Adipose tissue (tissue), 3 donors: ENCODE measurements around the gene FOXN3. TPM values are rescaled to one million over a fixed set of nuclear protein-coding genes. Genes with fewer than 3 reads are reported as not detected.
"Not testable (repeated sequence)": the region's sequence is repeated elsewhere in the genome, so short reads cannot be mapped to it uniquely, and the experiment has no call there.

Experiments
- H3K27ac ChIP-seq: one replicate; pipeline ENCODE4 v1.5.1; 2013; ENCODE audit warnings: low read depth, low read length
- WGBS, 3 donors: extraction: QIAGEN DNeasy Blood & Tissue Kit; methylation state at CpG; one replicate each; pipeline ENCODE4 v1.1.7; 2013; 5-methylcytosine and 5-hydroxymethylcytosine counted together
- polyA plus RNA-seq, 3 donors: library from polyadenylated mRNA; stranded (reverse); fragments of 200-250 nt; gene quantifications; one replicate each; pipeline ENCODE4 v1.2.3, GENCODE V29; 2013
- donor health status: healthy with polysubstance abuse.
- donor health status: Bipolar disorder and iron deficiency.
- donor health status: healthy.

Gene FOXN3
- polyA plus RNA-seq, 3 donors, result 9.6 to 50.8 (median 50.2) TPM

DNA sequence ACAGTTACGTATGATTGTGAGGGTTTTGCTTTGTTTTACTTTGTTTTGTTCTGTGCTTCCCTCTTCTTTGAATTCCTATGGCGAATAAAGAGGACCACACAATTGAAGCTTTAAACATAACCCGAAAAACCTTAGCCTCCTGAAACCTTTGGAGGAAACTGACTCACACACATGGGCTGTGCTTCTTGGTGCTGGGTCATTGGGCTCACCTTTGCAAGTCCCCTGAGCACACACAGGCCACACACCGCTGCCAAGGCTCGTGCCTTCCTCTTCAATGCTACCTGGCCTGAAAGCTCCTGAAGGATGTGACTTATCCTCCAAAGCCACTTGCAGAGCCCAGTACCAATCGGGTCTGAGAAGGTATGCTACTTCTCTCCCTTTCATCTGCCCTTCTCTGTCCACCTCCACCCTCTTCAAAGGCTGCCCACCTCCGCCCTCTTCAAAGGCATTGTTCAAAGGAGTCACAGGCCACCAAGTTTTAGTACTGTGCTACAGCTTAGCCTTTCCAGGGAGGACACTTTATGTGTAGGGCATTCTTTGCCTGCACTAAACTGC lies 114.6 kb downstream of the FOXN3 start:
- WGBS, 3 donors, result 90 to 95% (median 91%) methylated on average over 7 of the region's 7 CpGs
- no peak overlapping the region for H3K27ac ChIP-seq

DNA sequence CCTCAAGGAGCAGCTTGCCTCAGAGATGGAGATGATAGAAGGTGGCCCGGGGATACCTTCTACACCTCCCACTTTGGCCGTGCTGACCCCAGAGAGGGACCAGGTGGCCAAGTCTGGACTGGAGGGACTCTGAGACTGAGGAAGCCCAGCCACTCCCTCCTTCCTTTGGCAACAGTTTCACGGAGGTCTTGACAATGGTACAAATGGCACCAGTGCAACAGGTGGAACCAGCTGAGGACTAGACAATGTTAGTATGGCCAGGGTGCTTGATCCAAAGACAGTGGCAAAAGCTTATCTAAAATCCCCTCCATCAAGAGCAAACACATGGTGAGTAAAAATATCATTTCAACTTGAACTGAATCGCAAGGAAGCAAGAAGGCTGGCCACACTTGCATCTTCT lies 117.4 kb downstream of the FOXN3 start:
- WGBS, 3 donors, result 90 to 96% (median 92%) methylated on average over 4 of the region's 4 CpGs
- no peak overlapping the region for H3K27ac ChIP-seq

DNA sequence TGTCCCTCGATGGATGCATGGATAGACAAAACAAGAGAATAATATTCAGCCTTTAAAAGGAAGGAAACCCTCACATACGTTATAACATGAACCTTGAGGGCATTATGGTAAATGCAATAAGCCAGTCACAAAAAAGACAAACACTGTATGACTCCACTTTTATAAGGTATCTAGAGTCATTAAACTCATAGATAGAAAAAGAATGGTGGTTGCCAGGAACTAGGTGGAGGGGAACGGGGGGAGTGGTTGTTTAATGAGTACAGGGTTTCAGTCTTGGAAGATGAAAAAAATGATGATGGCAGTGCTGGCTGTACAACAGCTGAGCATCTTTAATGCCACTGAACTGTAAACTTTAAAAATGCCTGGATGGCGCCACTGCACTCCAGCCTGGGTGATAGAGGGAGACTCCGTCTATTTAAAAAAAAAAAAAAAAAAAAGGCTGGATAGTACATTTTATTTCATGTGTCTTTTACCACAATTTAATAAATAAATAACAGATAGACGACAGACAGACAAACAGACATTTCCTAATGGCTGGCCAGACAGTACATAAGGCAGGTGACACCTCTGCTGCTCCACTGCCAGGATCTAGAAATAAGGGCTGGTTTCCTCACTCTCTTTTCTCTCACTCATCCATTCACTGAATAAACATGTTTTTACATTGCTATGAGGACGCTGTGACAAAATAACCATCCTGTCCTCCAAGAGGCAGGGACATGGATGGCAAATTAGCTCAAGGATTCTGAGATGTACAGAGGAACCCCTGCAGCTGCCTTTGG lies 118.8 kb downstream of the FOXN3 start:
- 92 to 96% (median 93%) methylated on average over 7 of the region's 7 CpGs for WGBS, 3 donors
- H3K27ac ChIP-seq, result no peak overlapping the region

DNA sequence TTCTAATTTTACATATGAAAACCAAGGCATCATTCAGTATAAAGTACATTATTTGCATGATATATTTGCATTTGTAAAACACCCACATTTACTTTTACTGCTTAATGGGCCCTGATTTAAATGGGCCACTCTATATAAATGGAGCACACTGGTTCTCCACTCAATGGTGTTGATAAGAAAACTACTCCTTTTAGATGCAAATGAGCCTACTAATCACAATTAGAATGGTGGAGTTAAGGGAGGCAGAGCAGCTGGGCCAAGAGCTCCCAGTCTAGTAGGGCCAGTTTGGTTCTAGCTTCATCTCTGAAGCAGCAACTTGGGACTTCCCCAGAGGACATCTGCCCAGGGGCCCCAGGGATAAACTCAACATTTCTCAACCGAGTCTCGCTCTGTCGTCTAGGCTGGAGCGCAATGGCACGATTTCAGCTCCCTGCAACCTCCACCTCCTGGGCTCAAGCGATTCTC lies 120.7 kb downstream of the FOXN3 start:
- 78 to 93% (median 84%) methylated on average over 6 of the region's 6 CpGs for WGBS, 3 donors
- H3K27ac ChIP-seq, result no peak overlapping the region

DNA sequence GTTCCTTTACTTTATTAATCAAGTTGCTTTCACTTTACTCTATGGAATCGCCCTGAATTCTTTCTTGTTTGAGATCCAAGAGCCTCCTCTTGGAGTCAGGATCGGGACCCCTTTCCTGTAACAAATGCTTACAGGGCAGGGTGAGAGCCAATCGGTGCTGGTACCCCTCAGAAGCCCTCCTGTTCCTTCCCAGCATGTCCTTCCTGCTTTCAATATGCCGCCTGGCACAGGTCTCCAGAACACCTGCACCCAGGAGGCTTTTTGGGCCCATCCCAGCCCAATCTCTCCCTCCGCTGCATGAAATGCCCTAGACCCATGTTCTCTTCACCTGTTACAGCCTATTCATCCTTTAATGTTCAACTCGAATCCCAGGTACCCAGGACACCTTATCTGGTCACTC lies 122.2 kb downstream of the FOXN3 start:
- WGBS, 3 donors, result 89 to 97% (median 96%) methylated on average over 6 of the region's 6 CpGs
- H3K27ac ChIP-seq, result no peak overlapping the region

DNA sequence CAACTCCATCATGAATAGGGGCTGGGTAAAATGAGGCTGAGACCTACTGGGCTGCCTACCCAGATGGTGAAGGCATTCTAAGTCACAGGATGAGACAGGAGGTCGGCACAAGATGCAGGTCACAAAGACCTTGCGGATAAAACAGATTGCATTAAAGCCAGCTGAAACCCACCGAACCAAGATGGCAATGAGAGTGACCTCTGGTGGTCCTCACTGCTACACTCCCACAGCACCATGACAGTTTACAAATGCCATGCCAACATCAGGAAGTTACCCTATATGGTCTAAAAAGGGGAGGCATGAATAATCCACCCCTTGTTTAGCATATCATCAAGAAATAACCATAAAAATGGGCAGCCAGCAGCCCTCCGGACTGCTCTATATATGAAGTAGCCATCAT lies 122.6 kb downstream of the FOXN3 start:
- H3K27ac ChIP-seq, result not testable (repeated sequence)
- WGBS, 3 donors, result 92 to 97% (median 94%) methylated on average over 4 of the region's 4 CpGs

DNA sequence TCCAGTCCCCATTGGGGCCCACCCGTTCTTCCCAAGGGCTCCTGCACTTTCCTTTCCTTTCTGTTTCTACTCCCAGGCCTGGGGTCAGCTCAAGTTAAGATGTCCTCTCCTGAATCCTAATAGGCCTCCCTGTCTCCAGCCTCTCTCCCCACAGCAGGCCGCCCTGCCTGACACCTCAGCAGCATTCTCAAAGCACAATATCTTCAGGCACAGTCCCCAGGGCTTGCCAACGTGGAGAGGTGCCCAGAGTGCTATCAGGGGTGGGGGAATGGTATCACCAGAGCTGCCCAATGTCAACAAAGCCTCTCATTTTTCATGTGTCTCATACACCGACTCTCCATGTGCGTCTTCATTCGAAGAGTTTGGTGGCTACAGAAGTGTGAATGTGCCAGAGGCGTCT lies 123.0 kb downstream of the FOXN3 start:
- H3K27ac ChIP-seq, result no peak overlapping the region
- 56 to 92% (median 89%) methylated on average over 7 of the region's 7 CpGs for WGBS, 3 donors

DNA sequence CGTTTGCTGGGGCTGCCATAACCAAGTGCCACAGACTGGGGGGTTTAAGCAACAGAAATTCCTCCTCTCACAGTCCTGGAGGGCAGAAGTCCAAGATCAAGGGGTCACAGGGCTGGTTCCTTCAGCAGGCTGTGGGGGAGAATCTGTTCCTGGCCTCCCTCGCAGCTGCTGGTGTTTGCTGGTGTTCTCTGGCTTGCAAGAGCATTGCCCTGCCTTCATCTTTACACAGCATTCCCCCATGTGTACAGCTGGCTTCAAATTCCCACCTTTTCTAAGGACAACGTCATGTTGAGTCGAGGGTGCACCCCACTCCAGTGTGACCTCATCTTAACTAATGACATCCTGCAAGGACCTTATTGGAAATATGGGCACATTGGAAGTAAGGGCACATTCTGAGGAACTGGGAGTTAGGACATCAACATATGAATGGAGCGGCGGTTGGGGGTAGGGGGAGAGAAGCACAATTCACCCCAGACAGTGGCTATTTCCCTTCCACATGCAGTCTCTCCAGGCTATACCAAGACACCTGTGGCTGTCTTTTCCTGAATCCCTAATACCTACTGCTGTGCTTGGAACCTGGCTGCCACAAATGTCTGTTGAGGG lies 123.6 kb downstream of the FOXN3 start:
- WGBS, 3 donors, result 62 to 78% (median 73%) methylated on average over 6 of the region's 6 CpGs

DNA sequence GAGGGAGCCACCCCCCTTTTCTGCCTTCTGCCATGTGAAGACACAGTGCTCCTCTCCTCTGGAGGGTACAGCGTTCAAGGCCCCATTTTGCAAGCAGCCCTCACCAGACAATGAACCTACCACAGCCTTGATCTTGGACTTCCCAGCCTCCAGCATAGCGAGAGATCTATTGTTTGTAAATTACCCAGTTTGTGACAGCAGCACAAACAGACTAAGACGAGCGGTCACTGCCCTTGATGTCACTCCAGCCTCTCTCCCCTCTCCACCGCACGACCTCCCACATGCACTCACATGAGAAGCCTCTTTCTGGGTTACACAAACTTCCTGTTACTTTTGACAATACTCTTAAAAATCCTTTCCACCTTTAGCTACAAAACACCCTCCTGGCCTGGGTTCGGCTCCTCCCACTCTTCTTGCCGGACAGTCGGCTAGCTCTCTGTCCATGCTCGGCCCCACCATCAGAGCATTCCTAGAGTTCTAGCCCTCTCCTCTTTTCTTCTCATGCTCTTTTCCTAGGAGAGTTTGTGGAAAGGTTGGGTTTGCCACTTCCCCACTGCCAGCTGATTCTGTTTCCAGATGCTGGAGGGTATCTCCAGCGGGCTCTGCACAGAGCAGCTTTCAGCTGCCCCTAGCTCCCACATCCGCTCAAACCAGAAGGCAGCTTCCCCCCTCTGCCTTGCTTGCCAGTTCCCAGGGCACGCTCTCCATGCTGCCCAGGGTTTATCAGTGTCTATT lies 124.3 kb downstream of the FOXN3 start:
- WGBS, 3 donors, result 60 to 85% (median 73%) methylated on average over 13 of the region's 13 CpGs

More for the DNA sequence above, 123.6 kb downstream of the FOXN3 start:
- no peak overlapping the region for H3K27ac ChIP-seq

DNA sequence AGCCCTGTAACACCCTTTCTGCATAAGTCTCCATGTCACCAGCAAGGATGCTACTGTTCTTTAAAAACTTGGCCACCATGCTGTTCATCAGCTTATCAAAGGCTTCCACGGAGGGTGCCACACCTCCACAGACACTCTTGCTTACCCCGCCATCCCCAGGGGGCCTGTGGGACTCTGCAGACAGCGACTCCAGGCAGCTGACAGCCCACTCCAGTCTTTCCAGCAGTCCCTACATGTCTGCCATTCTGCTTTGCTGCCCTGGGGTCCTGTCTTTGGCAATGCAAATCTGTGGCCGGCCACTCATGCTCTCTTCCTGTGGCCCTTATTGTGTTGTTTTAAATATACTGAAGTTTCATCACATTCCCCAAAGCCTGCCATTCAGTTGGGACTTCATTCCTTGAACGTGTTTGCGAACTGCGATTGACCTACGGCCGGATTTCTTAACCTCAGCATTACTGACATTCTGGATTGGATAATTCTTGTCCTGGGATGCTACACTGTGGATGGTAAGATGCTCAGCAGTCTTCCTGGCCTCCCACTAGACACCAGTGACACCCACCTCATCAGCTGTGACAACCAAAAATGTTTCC lies 125.6 kb downstream of the FOXN3 start:
- H3K27ac ChIP-seq, result no peak overlapping the region
- 67 to 92% (median 82%) methylated on average over 9 of the region's 9 CpGs for WGBS, 3 donors

More for the DNA sequence above, 124.3 kb downstream of the FOXN3 start:
- H3K27ac ChIP-seq, result no peak overlapping the region

DNA sequence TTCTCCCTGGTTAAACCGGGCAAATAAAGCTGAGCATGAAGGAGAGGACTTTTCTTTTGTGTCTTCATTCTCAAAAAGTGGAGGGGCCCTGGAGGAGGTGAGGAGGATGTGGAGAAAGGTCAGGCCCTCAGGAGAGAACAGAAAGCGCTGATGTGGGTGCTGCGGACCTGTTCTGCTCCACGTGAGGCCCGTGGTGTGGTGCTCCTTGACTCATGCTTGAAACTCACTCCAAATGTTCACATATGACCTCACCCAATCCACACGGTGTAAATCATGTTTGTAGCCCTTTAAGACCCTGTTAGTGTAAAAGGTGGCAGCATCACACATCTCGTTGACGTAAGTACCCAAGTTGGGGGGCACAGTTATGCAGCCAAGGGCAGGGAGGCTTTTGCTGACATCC lies 126.2 kb downstream of the FOXN3 start:
- WGBS, 3 donors, result 91 to 92% (median 92%) methylated on average over 8 of the region's 8 CpGs
- no peak overlapping the region for H3K27ac ChIP-seq

DNA sequence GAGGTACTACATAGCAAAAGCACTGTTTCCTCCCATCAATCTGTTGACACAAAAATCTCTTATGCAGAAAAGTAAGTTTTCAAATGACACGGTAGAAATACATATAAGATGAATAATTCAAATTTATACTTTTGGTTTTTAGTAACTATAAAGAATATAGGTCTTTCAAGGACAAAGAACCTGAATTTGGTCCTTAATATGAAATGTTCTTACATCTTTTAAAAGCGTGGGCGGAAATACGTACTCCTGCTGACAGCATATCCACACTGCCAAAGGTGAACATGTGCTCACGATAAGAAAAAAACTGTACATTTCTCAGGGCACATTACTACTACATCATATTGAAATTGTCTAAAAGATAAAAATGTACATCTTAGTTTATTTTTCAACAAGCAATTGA lies 127.6 kb downstream of the FOXN3 start:
- H3K27ac ChIP-seq, result no peak overlapping the region
- WGBS, 3 donors, result 49 to 74% (median 71%) methylated on average over 5 of the region's 5 CpGs

DNA sequence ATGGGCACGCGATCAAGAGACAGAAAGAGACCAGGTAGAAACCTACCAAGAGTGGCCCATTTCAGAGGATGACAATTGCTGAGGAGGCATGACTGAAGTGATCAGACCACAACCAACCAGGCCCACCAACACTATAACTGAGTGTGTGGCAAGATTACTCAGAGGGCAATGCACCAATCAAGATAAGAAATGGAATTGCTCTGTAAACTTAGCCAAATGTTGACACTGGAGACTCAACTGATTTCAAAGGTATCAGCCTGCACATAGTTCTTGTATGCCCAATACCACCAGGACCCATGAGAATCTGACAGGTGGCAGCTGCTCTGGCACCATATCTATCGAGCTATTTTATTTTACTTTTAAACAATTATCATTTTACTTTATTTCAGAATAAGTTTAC lies 128.9 kb downstream of the FOXN3 start:
- no peak overlapping the region for H3K27ac ChIP-seq
- WGBS, 3 donors, result 64 to 98% (median 92%) methylated on average over 3 of the region's 3 CpGs

DNA sequence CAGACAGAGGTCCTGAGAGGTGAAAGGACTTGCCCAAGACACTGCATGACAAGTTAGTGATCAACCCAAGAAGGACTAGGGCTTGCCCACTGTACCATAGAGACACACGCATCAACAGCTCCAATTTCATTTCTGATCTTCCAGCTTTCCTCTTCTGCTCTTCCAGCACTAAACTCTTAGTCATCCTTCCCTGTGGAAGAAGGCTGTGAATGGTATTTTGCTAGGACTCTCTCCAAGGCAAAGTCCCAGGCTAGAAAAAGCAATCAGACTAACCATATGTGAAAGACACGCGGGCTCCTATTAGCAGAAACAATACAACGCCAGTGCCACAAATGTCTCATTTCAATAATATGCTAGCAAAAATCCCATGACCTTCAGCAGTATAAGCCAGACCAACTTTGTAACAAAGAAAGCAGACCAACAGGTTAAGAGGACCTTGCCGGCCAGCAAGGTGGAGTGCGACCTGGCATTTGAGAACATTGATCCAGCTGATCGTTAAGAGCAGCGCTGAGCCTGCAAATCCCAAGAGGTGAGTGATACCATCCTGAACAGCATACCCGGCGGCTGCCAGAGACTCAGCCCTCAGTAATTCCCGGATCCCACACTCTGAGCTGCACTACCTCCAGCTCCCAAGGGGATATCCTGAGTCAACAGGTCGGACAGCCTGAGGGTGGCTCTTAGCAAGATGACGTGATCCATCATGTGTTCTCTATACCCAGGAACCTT lies 132.5 kb downstream of the FOXN3 start:
- WGBS, 3 donors, result 39 to 91% (median 85%) methylated on average over 13 of the region's 13 CpGs
- no peak overlapping the region for H3K27ac ChIP-seq

DNA sequence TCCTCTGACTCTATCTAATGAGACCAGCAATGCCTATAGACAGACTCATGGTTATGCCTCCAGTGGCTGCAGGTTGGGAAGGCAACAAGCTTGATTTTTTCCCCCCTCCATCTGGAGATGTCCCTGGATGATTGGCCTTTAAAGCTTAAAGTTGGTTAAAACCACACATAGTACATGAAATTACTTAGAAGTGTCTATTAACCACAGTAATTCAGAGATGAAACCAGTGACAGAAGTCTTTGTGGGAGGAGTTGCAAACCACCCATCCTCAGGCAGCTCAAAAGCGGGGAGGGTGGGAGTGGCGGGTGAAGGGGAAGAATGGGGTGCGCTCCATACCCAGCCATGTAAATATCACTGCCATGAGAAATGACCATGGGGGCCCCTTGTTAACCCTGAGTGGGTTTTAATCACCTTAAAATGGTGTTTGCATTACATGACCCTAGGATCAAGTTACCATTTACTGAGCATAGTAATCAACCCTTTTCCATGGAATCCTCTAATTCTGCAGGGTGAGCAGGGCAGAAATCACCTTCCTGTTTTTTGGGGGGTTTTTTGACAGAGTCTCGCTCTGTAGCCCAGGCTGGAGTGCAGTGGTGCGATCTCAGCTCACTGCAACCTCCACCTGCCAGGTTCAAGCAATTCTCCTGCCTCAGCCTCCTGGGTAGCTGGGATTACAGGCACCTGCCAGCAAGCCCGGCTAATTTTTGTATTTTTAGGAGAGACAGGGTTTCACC lies 133.5 kb downstream of the FOXN3 start:
- WGBS, 3 donors, result 87 to 100% (median 90%) methylated on average over 5 to 6 of the region's 6 CpGs

DNA sequence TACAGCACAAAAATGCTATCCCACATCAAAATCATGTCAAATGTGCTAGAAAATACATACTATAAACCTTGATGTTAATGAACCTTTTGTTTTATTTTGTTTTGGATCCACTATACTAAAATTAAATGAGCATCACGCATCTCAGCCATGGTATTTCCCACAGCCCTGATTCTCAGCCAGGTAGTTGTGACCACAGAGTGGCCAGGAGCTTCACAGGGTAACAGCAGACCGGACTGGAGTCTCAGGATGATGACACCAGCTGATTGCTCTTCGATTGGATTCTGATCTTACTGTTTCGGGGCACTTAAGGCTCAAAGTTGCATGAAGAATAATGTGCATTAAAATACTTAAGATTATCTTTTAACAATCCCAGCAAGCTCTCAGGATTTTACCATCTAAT lies 134.8 kb downstream of the FOXN3 start:
- WGBS, 3 donors, result 93 to 97% (median 95%) methylated on average over 4 of the region's 4 CpGs
- H3K27ac ChIP-seq, result no peak overlapping the region

More for the DNA sequence above, 133.5 kb downstream of the FOXN3 start:
- no peak overlapping the region for H3K27ac ChIP-seq

DNA sequence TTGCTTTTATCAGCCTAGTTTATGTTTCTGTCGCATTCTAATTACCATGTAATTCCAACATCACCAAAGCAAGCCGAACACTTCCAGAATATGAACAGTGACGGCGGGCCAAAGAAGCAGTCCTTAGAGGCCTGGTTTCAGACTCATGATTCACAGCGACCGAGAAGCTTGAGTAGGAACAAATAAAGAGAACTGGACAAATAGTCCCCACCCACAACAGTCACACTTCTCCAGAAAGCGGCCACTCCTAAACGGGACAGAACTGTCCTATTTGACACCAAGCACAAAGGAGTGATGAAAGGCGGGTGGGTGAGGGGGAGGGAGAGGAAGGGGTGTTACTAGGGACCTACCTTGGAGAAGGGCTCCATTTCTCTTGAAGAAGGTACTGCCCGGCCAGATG lies 136.4 kb downstream of the FOXN3 start:
- 86 to 96% (median 94%) methylated on average over 10 of the region's 10 CpGs for WGBS, 3 donors
- no peak overlapping the region for H3K27ac ChIP-seq
